B cell (primary cell): ENCODE measurements around the gene TLDC2. TPM values are rescaled to one million over a fixed set of nuclear protein-coding genes. Genes with fewer than 3 reads are reported as not detected.

ENCODE experiments used
- ATAC-seq: fragments of 200-7000 bp; cut with Tn5 transposase; one replicate; pipeline ENCODE4 v1.10.0; 2021; ENCODE audit warnings: low read depth, mild to moderate bottlenecking, moderate number of reproducible peaks, moderate library complexity
- CTCF ChIA-PET: fragments of 350-600 bp; sonication (Branson Sonifier 250); formaldehyde crosslinking; loops from one replicate; lab custom pipeline; 2021; ENCODE audit warnings: antibody characterized with exemption, inconsistent platforms; lab: Charles Lee
- POLR2A ChIA-PET: fragments of 350-600 bp; sonication (Branson Sonifier 250); formaldehyde crosslinking; loops from one replicate; lab custom pipeline; 2021; ENCODE audit warnings: antibody characterized with exemption; lab: Charles Lee
- DNase-seq: peaks from one replicate; pipeline ENCODE4 v3.0.0; 2013
- H2AFZ ChIP-seq: 2 replicates; pipeline ENCODE4 v1.6.1; 2012; ENCODE audit warnings: mild to moderate bottlenecking, low read depth, low read length; ENCODE audit not compliant: insufficient read depth, poor library complexity, severe bottlenecking
- H3K27ac ChIP-seq, 2 donors: 1 replicate in 1 of 2; 2 replicates in 1 of 2; pipeline ENCODE4 v1.5.1; 2012 to 2013; ENCODE audit warnings: low read length in 2 of 2, mild to moderate bottlenecking in 2 of 2, moderate library complexity in 1 of 2
- H3K27me3 ChIP-seq, 4 experiments: fragments of 200-600 bp in 1 of 4; sonication (generic) in 1 of 4; replicated peaks in 1 of 4; 1 replicate in 2 of 4; 2 replicates in 2 of 4; pipeline versions ENCODE4 v1.6.1 to v1.7.0; 2013 to 2016; ENCODE audit warnings: low read length in 3 of 4, mild to moderate bottlenecking in 2 of 4, mixed read lengths in 1 of 4, moderate library complexity in 1 of 4; ENCODE audit not compliant: insufficient read depth in 4 of 4, control insufficient read depth in 3 of 4; ENCODE audit errors: control extremely low read depth in 1 of 4
- H3K36me3 ChIP-seq, 2 experiments: replicated peaks in 1 of 2; 1 replicate in 1 of 2; 2 replicates in 1 of 2; pipeline versions ENCODE4 v1.6.1 to v1.7.1; 2013; ENCODE audit warnings: low read length in 1 of 2; ENCODE audit not compliant: insufficient read depth in 2 of 2, control insufficient read depth in 1 of 2; ENCODE audit errors: control extremely low read depth in 1 of 2, extremely low read depth in 1 of 2
- H3K4me1 ChIP-seq, 2 donors: fragments of 200-600 bp in 1 of 2; sonication (generic) in 1 of 2; 1 replicate in 1 of 2; 2 replicates in 1 of 2; pipeline versions ENCODE4 v1.5.1 to v1.6.1; 2013 to 2017; ENCODE audit warnings: low read length in 2 of 2; ENCODE audit not compliant: control insufficient read depth in 2 of 2, insufficient read depth in 2 of 2
- H3K4me2 ChIP-seq: replicated peaks from 2 replicates; pipeline ENCODE3; 2012; ENCODE audit warnings: mild to moderate bottlenecking, low read depth, low read length; ENCODE audit not compliant: poor library complexity, severe bottlenecking
- H3K4me3 ChIP-seq, 5 experiments: fragments of 200-600 bp in 1 of 5; sonication (generic) in 1 of 5; 1 replicate in 3 of 5; 2 replicates in 2 of 5; pipeline versions ENCODE4 v1.5.1 to v1.7.0; 2011 to 2016; ENCODE audit warnings: low read length in 4 of 5, mild to moderate bottlenecking in 4 of 5, low read depth in 2 of 5, control low read depth in 1 of 5, moderate library complexity in 1 of 5; ENCODE audit not compliant: insufficient read depth in 1 of 5; ENCODE audit errors: control extremely low read depth in 1 of 5, extremely low read depth in 1 of 5
- H3K79me2 ChIP-seq: fragments of 200-600 bp; sonication (generic); one replicate; pipeline ENCODE4 v1.6.0; 2016; ENCODE audit warnings: low read length; ENCODE audit not compliant: control insufficient read depth, insufficient read depth
- H3K9ac ChIP-seq: fragments of 200-600 bp; sonication (generic); 2 replicates; pipeline ENCODE4 v1.6.1; 2017; ENCODE audit warnings: mild to moderate bottlenecking, low read length, moderate library complexity
- H3K9me3 ChIP-seq, 3 donors: one replicate each; pipeline versions ENCODE4 v1.6.1 to v1.7.1; 2013; ENCODE audit warnings: low read length in 2 of 3; ENCODE audit not compliant: control insufficient read depth in 2 of 3, insufficient read depth in 1 of 3; ENCODE audit errors: control extremely low read depth in 1 of 3
- H4K20me1 ChIP-seq: 2 replicates; pipeline ENCODE4 v1.6.0; 2012; ENCODE audit warnings: mild to moderate bottlenecking, low read length; ENCODE audit not compliant: insufficient read depth, control insufficient read depth, poor library complexity, severe bottlenecking
- H3K27ac Mint-ChIP-seq: one replicate; pipeline ENCODE4 v1.8.0; 2021; ENCODE audit warnings: mixed read lengths
- H3K27me3 Mint-ChIP-seq: one replicate; pipeline ENCODE4 v1.8.0; 2021; ENCODE audit warnings: mixed read lengths
- H3K4me1 Mint-ChIP-seq: one replicate; pipeline ENCODE4 v1.8.0; 2021; ENCODE audit warnings: mixed read lengths
- H3K4me3 Mint-ChIP-seq: one replicate; pipeline ENCODE4 v1.8.0; 2021; ENCODE audit warnings: mixed read lengths
- H3K9me3 Mint-ChIP-seq: one replicate; pipeline ENCODE4 v1.8.0; 2022; ENCODE audit warnings: mixed read lengths; ENCODE audit not compliant: insufficient read depth
- EZH2 ChIP-seq: IDR thresholded peaks from 2 replicates; pipeline ENCODE4 v1.6.1; 2012; ENCODE audit warnings: borderline replicate concordance, low read depth, mild to moderate bottlenecking, moderate library complexity, low read length; ENCODE audit not compliant: insufficient read depth, poor library complexity, severe bottlenecking
- WGBS: methylation state at CpG from one replicate; pipeline ENCODE4 v1.1.5; 2013; ENCODE audit warnings: missing lambda C conversion rate; ENCODE audit not compliant: insufficient coverage; 5-methylcytosine and 5-hydroxymethylcytosine counted together
- intact Hi-C: fragments of 100-400 bp; cut with micrococcal nuclease; formaldehyde crosslinking; loops from one replicate; pipeline ENCODE4 v1.10.0; 2022
- polyA plus RNA-seq: library from polyadenylated mRNA; depleted of rRNA; stranded (reverse); fragments of >200 nt; gene quantifications from 2 replicates; pipeline ENCODE4 v1.2.3, GENCODE V29; 2012
- total RNA-seq, 2 donors: library from RNA; stranded (reverse); fragments of 120-200 nt in 1 of 2; gene quantifications; 1 replicate in 1 of 2; 2 replicates in 1 of 2; pipeline versions ENCODE4 v1.2.3 to v1.2.4, GENCODE V29; 2013 to 2022
- TF ChIP-seq, protein P1 (sequence below): fragments of 200-600 bp; IDR thresholded peaks from one replicate; pipeline ENCODE4 v1.8.0; 2022; ENCODE audit warnings: antibody characterized with exemption, mild to moderate bottlenecking

Gene TLDC2
- total and polyA plus RNA-seq, 2 donors (not counting 1 experiment from before 2014, with no cell fraction given), result 0.13 TPM; not detected in 1

DNA sequence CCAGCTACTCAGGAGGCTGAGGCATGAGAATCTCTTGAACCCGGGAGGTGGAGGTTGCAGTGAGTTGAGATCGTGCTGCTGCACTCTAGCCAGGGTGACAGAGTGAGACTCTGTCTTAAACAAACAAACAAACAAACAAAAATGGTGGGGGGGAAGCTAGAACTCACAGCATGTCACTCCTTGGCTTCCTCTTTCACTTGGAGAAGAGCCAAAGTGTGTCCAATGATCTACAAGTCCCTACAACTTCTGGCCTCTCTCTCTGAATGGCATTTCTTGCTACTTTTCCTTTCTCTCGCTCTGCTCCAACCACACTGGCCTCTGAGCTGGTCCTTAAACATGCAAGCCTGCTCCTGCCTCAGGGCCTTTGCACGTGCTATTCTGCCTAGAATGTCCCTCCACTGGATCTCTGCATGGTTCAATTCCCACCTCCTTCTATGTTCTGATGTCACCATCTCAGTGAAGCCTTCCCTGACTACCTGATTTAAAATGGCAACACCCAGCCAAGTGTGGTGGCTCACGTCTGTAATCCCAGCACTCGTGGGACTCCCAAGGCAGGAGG, 8.1 kb downstream of the TLDC2 start:
- intact Hi-C loops, result no loop called here
- Histone ChIP-seq H4K20me1 (no peaks in the 10 kb centered on the region), H3K9me3 (peaks cover 0 to 3% (median 0%) of the 10 kb centered on the region in 3 donors), H3K4me2 (no peak overlapping the region), H3K4me1 (peaks cover 4 to 8% of the 10 kb centered on the region in 2 donors), H3K79me2 (no peaks in the 10 kb centered on the region), H3K27me3 (no peaks in the 10 kb centered on the region), H3K9ac (no peak overlapping the region), H3K27ac (no peak overlapping the region), H2AFZ (no peak overlapping the region), H3K4me3 (no peak overlapping the region), H3K36me3 (no peaks in the 10 kb centered on the region)
- ChIA-PET POLR2A (interaction anchor here (0.7 kb wide), 1 partner anchor 93 kb away, joined by 5 read pairs; no protein-coding TSS in a partner anchor), CTCF (interaction anchor here (0.6 to 1.3 kb wide), 4 partner anchors 36 to 324 kb away, joined by 3 read pairs; no protein-coding TSS in a partner anchor)
- TF ChIP-seq EZH2, result no peak
- TF ChIP-seq, protein P1, sequence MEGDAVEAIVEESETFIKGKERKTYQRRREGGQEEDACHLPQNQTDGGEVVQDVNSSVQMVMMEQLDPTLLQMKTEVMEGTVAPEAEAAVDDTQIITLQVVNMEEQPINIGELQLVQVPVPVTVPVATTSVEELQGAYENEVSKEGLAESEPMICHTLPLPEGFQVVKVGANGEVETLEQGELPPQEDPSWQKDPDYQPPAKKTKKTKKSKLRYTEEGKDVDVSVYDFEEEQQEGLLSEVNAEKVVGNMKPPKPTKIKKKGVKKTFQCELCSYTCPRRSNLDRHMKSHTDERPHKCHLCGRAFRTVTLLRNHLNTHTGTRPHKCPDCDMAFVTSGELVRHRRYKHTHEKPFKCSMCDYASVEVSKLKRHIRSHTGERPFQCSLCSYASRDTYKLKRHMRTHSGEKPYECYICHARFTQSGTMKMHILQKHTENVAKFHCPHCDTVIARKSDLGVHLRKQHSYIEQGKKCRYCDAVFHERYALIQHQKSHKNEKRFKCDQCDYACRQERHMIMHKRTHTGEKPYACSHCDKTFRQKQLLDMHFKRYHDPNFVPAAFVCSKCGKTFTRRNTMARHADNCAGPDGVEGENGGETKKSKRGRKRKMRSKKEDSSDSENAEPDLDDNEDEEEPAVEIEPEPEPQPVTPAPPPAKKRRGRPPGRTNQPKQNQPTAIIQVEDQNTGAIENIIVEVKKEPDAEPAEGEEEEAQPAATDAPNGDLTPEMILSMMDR, result no peak
- H3K4me3 Mint-ChIP-seq, result no peak overlapping the region
- WGBS, result 93% methylated on average over 4 of the region's 6 CpGs
- H3K27ac Mint-ChIP-seq, result no peak overlapping the region
- no peaks in the 10 kb centered on the region for H3K27me3 Mint-ChIP-seq
- H3K9me3 Mint-ChIP-seq, result no peaks in the 10 kb centered on the region
- H3K4me1 Mint-ChIP-seq, result peaks cover 8% of the 10 kb centered on the region
- no peak for ATAC-seq
- DNase-seq, result no peak

- H3K27ac Mint-ChIP-seq, result no peak overlapping the region
These were observed 9.4 kb downstream of the TLDC2 start for GRCh38 chr20:36885356-36885755.

More at GRCh38 chr20:36885356-36885755, 9.4 kb downstream of the TLDC2 start:
- Histone ChIP-seq H3K27ac (no peak overlapping the region), H3K4me3 (no peak overlapping the region), H3K27me3 (no peaks in the 10 kb centered on the region), H3K9ac (no peak overlapping the region), H3K4me1 (peaks cover 4 to 8% of the 10 kb centered on the region in 2 donors), H3K4me2 (no peak overlapping the region), H3K9me3 (peaks cover 0 to 3% (median 0%) of the 10 kb centered on the region in 3 donors), H4K20me1 (no peaks in the 10 kb centered on the region), H3K79me2 (no peaks in the 10 kb centered on the region), H3K36me3 (no peaks in the 10 kb centered on the region), H2AFZ (no peak overlapping the region)
- Mint-ChIP-seq H3K9me3 (no peaks in the 10 kb centered on the region), H3K27me3 (no peaks in the 10 kb centered on the region), H3K4me1 (peaks cover 8% of the 10 kb centered on the region), H3K4me3 (no peak overlapping the region)
- intact Hi-C loops, result loop anchor here (1.0 to 5.0 kb wide), 2 partner anchors 77 to 218 kb away; no protein-coding TSS in a partner anchor
- ChIA-PET POLR2A (no interaction called here), CTCF (interaction anchor here (0.9 to 5.4 kb wide), 6 partner anchors 13 to 393 kb away, joined by 3 to 53 read pairs (median 6); no protein-coding TSS in a partner anchor)
- TF ChIP-seq, protein P1, result no peak
- no peak for TF ChIP-seq EZH2
- 80% methylated on average over 4 of the region's 8 CpGs for WGBS
- DNase-seq (no peak), ATAC-seq (no peak)
